ENCODE data around the gene DDIT4.

- TF ChIP-seq CTCF (IDR thresholded peaks at IDR 0.05) (no peak), REST (IDR thresholded peaks at IDR 0.05; ENCODE audit: insufficient read depth in 1 of 2, low read depth in 2 of 2, low read length in 1 of 2) (no peak), POLR2AphosphoS5 (IDR thresholded peaks at IDR 0.05; ENCODE audit: low read depth, low read length) (no peak), TCF7L2 (IDR thresholded peaks at IDR 0.05; ENCODE audit: low read depth, low read length) (no peak), SIN3A (IDR thresholded peaks at IDR 0.05; ENCODE audit: borderline replicate concordance, insufficient read depth, low read depth, low read length) (0 out of 2 replicates have a peak, but pooled peaks have one; percentile 10)
Observed at GRCh38 chr10:72321248-72322029, 47.7 kb downstream of the DDIT4 start.
